OCI-LY7 (cell line): Measurements from ENCODE around the gene ZBTB16. TPM values are rescaled to one million over a fixed set of nuclear protein-coding genes. Genes with fewer than 3 reads are reported as not detected.

Experiments used
- BruUV-seq: library from RNA; stranded (reverse); fragments of 400-500 nt; replicated peaks from 2 replicates; lab custom pipeline; 2021; lab: Mats Ljungman, UMichigan
- CTCF ChIA-PET: fragments of 300-600 bp; sonication (Branson Sonifier 250); formaldehyde crosslinking; loops from one replicate; lab custom pipeline; 2022; ENCODE audit warnings: antibody characterized with exemption; ENCODE audit not compliant: unreplicated experiment; lab: Charles Lee
- POLR2A ChIA-PET: fragments of 300-600 bp; sonication (Branson Sonifier 250); formaldehyde crosslinking; loops from one replicate; lab custom pipeline; 2022; ENCODE audit warnings: antibody characterized with exemption; lab: Charles Lee
- DNase-seq: peaks from one replicate; pipeline ENCODE4 v3.0.0-alpha.2; 2015; ENCODE audit warnings: low spot score
- H2AFZ ChIP-seq: fragments of 200-600 bp; sonication (generic), shearing (Covaris generic); 2 replicates; pipeline ENCODE4 v1.6.1; 2014; ENCODE audit warnings: mild to moderate bottlenecking, antibody characterized with exemption, low read length, moderate library complexity
- H3K27ac ChIP-seq: fragments of 200-600 bp; sonication (generic); 2 replicates; pipeline ENCODE4 v1.5.1; 2014; ENCODE audit warnings: mixed run types, low read depth, mild to moderate bottlenecking, moderate library complexity, low read length, inconsistent platforms; ENCODE audit not compliant: poor library complexity, severe bottlenecking
- H3K36me3 ChIP-seq: fragments of 200-600 bp; sonication (generic); 2 replicates; pipeline ENCODE4 v1.6.1; 2014; ENCODE audit warnings: mild to moderate bottlenecking, antibody characterized with exemption, low read length, moderate library complexity, mixed read lengths; ENCODE audit not compliant: insufficient read depth
- H3K4me1 ChIP-seq: fragments of 200-600 bp; sonication (generic); 2 replicates; pipeline ENCODE4 v1.5.1; 2014; ENCODE audit warnings: mild to moderate bottlenecking, low read length; ENCODE audit not compliant: insufficient read depth, poor library complexity, severe bottlenecking
- H3K4me2 ChIP-seq: fragments of 200-600 bp; sonication (generic); 2 replicates; pipeline ENCODE4 v1.6.1; 2014; ENCODE audit warnings: mild to moderate bottlenecking, low read length
- H3K4me3 ChIP-seq: fragments of 200-600 bp; sonication (generic); 2 replicates; pipeline ENCODE4 v1.5.1; 2014; ENCODE audit warnings: mild to moderate bottlenecking, low read depth, low read length; ENCODE audit not compliant: poor library complexity, severe bottlenecking
- H3K79me2 ChIP-seq: fragments of 200-600 bp; sonication (generic); 2 replicates; pipeline ENCODE4 v1.6.1; 2016; ENCODE audit warnings: low read depth, mild to moderate bottlenecking, low read length, moderate library complexity, mixed read lengths; ENCODE audit not compliant: insufficient read depth
- H3K9me2 ChIP-seq: fragments of 200-600 bp; sonication (generic); 2 replicates; pipeline ENCODE4 v1.6.1; 2016; ENCODE audit warnings: mild to moderate bottlenecking, low read length, mixed read lengths; ENCODE audit not compliant: insufficient read depth
- H3K9me3 ChIP-seq: fragments of 200-600 bp; sonication (generic); 2 replicates; pipeline ENCODE4 v1.6.1; 2014; ENCODE audit warnings: mild to moderate bottlenecking, mixed run types, low read length, mixed read lengths
- H4K20me1 ChIP-seq: fragments of 200-600 bp; sonication (generic); 2 replicates; pipeline ENCODE4 v1.6.1; 2014; ENCODE audit warnings: mild to moderate bottlenecking, antibody characterized with exemption, low read length, moderate library complexity, mixed read lengths; ENCODE audit not compliant: insufficient read depth
- CTCF ChIP-seq: fragments of 200-600 bp; sonication (generic); conservative IDR thresholded peaks from 2 replicates; pipeline ENCODE4 v1.5.1; 2014; ENCODE audit warnings: mild to moderate bottlenecking, antibody characterized with exemption, low read length, moderate library complexity, mixed read lengths
- EZH2phosphoT487 ChIP-seq: fragments of 200-600 bp; sonication (generic); IDR thresholded peaks from 2 replicates; pipeline ENCODE4 v1.6.1; 2018; ENCODE audit warnings: low read depth, borderline replicate concordance, mild to moderate bottlenecking, mixed run types, antibody characterized with exemption, low read length, moderate library complexity, mixed read lengths
- intact Hi-C: fragments of 100-400 bp; cut with micrococcal nuclease; formaldehyde crosslinking; loops from one replicate; pipeline ENCODE4 v1.10.0; 2022; ENCODE audit not compliant: unreplicated experiment
- total RNA-seq, 2 experiments: library from RNA; depleted of rRNA in 1 of 2; stranded (reverse); fragments of >200 nt in 1 of 2; shearing (Covaris generic) in 1 of 2; gene quantifications; 2 replicates each; pipeline ENCODE4 v1.2.3, GENCODE V29; 2014 to 2022

The ZBTB16 gene
- total RNA-seq, 2 experiments from 2014 or later = not detected

- BruUV-seq = no TSS peak
- Histone ChIP-seq H2AFZ (no peak overlapping the region), H3K36me3 (no peaks in the 10 kb centered on the region), H3K9me2 (no peaks in the 10 kb centered on the region), H3K4me2 (peak overlapping the region; percentile 28), H3K4me3 (no peak overlapping the region), H3K79me2 (no peaks in the 10 kb centered on the region), H3K27ac (no peak overlapping the region), H4K20me1 (no peaks in the 10 kb centered on the region), H3K4me1 (peaks cover 12% of the 10 kb centered on the region), H3K9me3 (peaks cover 5% of the 10 kb centered on the region; the same call in 1 of the 2 replicates)
- ChIA-PET POLR2A (interaction anchor here (0.7 to 3.2 kb wide), 2 partner anchors 11 to 319 kb away, joined by 3 to 8 read pairs; partner anchors contain the start of gene USP28), CTCF (interaction anchor here (1.1 kb wide), 1 partner anchor 156 kb away, joined by 4 read pairs; no protein-coding TSS in a partner anchor)
- intact Hi-C loops = no loop called here
- no peak for TF ChIP-seq CTCF
- TF ChIP-seq EZH2phosphoT487 = no peak
- no peak for DNase-seq
These were observed 134.5 kb downstream of the ZBTB16 start for GRCh38 chr11:114193730-114194679.

DNA sequence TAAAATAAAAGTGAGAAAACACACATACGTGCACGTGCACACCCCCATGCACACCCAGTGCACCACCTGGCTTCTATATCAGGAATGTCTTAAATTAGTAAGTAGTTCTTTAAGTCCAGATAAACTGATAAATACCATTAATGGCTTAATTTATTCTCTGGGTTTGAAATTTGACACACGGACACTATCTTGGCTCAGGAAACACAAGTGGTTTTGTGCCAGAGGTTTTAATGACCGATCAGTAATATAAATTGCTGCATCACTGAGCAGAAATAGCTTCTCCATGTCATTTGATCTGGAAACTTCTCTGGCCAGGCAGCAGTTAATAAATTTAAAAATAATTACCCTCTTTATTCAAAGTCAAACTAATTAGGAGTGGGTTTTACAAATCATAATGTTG lies 135.2 kb downstream of the ZBTB16 start:
- H4K20me1 ChIP-seq = no peaks in the 10 kb centered on the region
- no peak overlapping the region for H2AFZ ChIP-seq
- no peaks in the 10 kb centered on the region for H3K36me3 ChIP-seq
- intact Hi-C loops = no loop called here
- CTCF ChIA-PET = no interaction called here
- peaks cover 5% of the 10 kb centered on the region; the same call in 1 of the 2 replicates for H3K9me3 ChIP-seq
- POLR2A ChIA-PET = interaction anchor here (0.7 to 3.2 kb wide), 2 partner anchors 12 to 319 kb away, joined by 3 to 8 read pairs; partner anchors contain the start of gene USP28
- H3K4me3 ChIP-seq = no peak overlapping the region
- no peaks in the 10 kb centered on the region for H3K79me2 ChIP-seq
- no peak for DNase-seq
- 0 out of 2 replicates have a peak, but pooled peaks have one; percentile 17 for TF ChIP-seq CTCF
- no peak for TF ChIP-seq EZH2phosphoT487
- H3K27ac ChIP-seq = no peak overlapping the region
- H3K4me1 ChIP-seq = peaks cover 12% of the 10 kb centered on the region
- peak overlapping the region; percentile 28 for H3K4me2 ChIP-seq
- BruUV-seq = no TSS peak
- H3K9me2 ChIP-seq = no peaks in the 10 kb centered on the region
